Activated CD4-positive, alpha-beta T cell treated with anti-CD3 and anti-CD28 coated beads for 24 hours (primary cell): ENCODE measurements around the gene MYH11.

ENCODE experiments used
- DNase-seq, 2 donors: peaks; one replicate each; pipeline ENCODE4 v3.0.0-alpha.2; 2020; ENCODE audit warnings: low read depth in 2 of 2

The MYH11 gene

DNA sequence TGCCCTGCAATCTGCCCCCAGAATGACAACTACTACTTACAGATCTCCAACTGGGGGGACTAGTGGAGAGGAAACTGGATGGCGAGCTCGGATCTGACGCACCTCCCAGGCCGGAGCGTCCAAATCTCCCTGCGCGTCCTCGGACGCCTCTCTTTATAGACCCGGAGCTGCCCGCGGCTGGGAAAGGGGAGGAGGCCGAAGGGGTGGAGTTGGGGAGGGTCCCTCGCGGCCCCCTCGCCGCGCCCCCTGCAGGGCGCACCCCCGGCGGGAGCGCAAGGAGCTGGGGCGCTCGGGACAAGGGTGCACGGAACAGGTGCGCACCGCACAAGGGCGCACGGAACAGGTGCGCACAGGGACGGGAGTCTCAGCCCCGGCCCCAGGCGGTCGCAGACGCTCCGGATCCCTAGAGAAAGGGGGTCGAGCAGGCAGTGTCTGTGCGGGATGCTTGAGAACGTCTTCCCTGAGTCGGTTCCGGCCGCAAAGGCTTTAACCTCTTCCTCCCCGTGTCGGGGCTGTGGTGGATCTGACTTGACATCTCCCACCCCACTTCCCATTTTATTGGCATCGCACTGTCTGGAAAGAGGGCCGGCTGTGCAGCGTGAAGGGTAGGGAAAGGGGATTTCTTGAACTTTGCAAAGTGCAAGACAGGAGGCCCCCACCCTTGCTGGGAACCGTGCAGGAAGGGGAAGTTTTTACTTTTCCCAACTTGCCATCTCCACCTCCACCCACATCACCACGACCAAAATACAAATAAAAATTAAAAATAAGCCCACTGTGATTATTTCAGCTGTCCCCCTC is at the start of gene MYH11:
TSS of gene MYH11 (minus strand) at position 128 of the 798 bp plus-strand sequence. CDS start 18,776 bp downstream, outside the sequence.
- no peak for DNase-seq

DNA sequence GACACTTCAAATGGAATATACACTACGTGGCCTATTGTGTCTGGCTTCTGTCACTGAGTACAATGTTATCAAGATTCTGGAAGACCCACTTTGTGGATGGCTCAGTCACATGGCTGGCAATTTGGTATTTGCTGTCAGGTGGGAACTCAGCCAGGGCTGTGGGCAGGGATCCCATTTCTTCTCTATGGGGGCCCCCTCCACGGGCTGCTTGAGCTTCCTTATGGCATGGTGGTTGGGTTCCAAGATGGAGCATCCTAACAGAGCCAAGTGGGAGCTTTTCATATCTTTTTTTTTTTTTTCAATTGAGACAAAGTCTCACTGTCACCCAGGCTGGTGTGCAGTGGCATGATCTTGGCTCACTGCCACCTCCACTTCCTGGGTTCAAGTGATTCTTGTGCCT is 49.6 kb upstream of the MYH11 start:
- DNase-seq = no peak

DNA sequence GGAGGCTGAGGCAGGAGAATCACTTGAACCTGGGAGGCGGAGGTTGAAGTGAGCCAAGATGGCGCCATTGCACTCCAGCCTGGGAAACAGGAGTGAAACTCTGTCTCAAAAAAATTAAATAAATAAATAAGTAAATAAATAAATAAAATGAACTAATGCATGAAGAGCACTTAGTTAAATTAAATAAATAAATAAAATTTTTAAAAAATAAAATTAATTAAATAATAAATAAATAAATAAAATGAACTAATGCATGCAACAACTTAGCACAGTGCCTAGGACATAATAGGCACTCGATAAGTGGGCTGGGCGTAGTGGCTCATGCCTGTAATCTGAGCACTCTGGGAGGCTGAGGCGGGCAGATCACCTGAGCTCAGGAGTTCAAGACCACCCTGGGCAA is 47.1 kb upstream of the MYH11 start:
- DNase-seq = no peak

DNA sequence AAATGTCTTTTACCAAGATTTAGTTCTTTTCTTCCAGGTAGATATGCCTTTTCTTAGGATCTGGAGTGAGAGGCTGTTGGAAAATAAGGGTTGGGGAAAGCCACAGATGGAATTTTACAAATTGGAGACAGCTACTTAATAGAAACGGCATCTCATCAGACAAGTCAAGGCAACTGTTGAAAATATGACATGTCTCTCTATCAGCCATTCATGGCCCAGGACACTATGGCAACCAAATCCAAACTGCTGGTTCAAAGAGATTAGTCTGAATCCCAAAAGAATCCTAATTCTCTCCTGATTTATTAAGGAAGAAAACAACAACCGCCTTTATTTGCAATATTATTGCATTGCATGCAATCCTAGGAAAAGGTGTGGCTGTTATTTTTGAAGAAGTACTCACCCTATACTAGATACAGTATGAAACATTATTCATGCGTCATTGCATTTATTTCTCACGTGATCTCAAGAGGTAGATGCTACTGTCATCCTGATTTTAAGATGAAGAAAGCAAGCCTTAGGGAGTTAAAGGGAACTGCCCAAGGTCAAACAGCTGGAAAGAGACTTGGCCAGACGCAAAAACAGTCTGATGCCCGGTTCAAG is 44.2 kb upstream of the MYH11 start:
- no peak for DNase-seq

DNA sequence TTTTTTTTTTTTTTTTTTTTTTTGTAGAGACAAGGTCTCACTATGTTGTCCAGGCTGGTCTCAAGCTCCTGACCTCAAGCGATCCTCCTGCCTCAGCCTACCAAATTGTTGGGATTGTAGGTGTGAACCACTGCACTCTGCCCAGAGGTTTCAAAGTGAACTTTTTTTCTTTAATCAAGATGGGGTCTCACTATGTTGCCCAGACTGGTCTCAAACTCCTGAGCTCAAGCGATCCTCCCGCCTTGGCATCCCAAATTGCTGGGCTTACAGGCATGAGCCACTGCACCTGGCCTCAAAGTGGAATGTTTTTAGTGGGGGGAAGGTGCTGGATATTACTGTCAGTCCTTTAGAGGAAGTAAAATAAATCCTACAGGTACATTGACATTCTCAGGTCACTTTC is 43.5 kb upstream of the MYH11 start:
- DNase-seq = no peak

DNA sequence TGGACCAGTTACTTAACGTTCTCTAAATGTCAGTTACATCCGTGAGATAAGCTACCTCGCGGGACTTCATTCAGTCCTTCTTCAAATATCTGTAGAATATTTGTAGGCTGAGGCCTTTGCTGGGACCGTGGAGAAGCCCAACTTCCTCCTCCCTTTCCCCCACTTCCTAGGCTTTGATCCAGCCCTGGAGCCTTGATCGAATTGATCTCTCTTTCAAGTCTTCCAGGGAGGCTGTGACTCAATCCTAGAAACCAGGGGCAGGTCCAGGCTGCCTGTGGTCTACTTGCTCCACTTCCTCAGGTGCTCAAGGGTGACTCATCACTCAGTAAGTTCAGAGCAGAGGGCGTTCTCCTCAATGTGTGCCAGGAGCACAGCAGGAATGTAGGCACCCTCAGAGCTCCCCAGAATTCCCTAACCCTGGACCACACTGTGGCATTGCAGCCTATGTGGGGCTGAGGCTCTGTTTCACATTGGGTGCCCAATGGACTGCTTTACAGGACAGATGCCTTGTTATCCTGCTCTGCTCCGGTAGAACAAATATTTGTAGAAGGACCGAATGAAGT is 42.8 kb upstream of the MYH11 start:
- no peak for DNase-seq

DNA sequence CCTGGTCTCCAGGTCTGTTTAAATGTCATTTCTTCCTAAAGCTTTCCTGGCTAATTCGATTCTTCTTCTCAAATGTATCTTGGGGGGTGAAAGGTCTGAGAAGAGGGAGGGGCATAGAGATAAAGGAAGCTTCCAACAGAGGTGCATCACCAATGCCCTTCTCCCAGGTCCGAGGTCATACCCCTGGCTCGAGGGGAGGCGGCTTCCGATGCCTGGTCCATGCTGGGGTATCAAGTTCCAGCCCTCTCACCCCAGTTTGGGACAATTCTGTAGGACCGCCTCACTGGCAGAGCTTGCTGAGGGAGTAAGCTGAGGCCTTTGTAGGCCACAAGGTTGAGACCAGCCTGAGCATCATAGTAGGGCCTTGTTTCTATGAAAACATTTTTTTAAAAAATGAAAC is 41.8 kb upstream of the MYH11 start:
- DNase-seq = no peak

DNA sequence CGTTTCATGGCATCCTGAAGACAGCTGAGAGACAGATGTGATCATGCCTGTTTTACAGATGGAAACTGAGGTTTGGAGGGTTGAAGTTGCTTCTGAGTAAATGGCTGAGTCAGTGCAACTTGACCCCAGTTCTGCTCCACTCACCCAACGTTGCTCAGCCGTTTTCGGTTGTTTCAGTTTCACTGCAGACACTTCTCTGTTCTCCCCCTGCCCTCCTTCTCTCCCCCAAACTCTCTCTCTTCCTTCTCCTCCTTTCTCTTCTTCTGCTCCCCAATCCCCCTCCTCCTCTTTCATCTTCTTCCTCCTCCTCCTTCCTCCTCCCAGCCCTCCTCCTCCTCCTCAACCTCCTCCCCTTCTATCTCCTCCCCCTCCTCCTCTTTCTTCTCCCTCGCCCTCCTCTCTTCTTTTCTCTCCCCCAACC is 41.0 kb upstream of the MYH11 start:
- peak in 1 of 2 donors; percentile 14 for DNase-seq

DNA sequence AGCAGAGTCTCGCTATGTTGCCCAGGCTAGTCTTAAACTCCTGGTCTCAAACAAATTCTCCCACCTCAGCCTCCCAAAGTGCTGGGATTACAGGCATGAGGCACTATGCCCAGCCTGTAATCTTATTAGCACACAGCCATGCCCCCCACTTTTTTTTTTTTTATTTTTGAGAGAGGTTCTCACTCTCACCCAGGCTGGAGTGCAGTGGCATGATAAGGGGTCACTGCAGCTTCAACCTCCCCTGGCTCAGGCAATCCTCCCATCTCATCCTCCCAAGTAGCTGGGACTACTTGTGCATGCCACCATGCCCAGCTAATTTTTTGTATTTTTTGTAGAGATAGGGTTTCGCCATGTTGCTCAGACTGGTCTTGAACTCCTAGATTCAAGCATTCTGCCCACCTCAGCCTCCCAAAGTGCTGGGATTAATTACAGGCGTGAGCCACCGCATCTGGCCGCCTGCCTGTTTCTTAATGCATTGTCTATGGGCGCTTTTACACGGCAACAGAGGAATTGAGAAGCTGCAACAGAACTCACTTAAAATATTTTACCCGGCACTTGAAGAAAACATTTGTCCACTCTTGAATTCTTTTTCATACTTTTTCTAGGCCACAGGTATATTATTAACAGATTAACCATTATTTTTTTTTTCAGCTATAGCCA is 40.4 kb upstream of the MYH11 start:
- no peak for DNase-seq

DNA sequence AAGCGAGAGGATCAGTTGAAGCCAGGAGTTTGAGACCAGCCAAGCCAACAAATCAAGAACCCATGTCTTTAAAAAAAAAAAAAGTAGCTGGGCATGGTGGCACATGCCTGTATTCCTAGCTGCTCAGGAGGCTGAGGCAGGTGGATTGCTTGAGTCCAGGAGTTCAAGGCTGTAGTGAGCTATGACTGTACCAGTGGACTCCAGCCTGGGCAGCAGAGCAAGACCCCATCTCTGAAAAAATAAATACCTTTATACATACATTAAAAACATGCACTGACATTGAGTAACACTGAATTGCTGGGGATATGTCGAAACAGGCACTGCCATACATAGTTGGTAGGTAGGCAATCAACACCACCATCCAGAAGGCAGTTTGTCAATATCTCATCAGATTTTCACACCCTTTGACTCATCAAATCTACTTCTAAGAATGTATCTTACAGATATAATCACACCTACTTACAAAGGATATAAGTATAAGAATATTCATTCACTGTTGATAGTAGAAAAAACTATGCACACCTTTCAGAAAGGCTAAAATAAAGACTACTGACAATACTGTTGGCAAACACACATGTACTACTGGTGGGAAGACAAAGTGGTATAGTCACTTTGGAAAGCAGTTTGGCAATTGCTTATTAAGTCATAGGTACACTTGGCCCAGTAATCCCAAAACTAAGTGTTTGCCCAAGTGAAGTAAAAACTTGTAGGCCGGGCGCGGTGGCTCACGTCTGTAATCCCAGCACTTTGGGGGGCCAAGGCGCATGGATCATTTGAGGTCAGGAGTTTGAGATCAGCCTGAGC is 37.9 kb upstream of the MYH11 start:
- DNase-seq = no peak

DNA sequence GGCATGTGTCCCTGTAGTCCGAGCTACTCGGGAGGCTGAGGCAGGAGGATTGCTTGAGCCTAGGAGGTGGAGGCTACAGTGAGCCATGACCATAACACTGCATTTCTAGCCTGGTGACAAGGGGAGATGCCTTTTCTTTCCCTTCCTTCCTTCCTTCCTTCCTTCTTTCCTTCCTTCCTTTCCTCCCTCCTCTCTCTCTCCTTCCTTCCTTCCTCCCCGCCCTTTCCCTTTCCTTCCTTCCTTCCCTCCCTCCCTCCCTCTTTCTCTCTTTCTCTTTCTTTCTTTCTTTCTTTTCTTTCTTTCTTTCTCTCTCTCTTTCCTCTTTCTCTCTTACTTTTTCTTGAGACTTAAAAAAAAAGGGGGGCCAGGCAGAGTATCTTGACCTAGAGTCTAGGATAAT is 34.7 kb upstream of the MYH11 start:
- no peak for DNase-seq

DNA sequence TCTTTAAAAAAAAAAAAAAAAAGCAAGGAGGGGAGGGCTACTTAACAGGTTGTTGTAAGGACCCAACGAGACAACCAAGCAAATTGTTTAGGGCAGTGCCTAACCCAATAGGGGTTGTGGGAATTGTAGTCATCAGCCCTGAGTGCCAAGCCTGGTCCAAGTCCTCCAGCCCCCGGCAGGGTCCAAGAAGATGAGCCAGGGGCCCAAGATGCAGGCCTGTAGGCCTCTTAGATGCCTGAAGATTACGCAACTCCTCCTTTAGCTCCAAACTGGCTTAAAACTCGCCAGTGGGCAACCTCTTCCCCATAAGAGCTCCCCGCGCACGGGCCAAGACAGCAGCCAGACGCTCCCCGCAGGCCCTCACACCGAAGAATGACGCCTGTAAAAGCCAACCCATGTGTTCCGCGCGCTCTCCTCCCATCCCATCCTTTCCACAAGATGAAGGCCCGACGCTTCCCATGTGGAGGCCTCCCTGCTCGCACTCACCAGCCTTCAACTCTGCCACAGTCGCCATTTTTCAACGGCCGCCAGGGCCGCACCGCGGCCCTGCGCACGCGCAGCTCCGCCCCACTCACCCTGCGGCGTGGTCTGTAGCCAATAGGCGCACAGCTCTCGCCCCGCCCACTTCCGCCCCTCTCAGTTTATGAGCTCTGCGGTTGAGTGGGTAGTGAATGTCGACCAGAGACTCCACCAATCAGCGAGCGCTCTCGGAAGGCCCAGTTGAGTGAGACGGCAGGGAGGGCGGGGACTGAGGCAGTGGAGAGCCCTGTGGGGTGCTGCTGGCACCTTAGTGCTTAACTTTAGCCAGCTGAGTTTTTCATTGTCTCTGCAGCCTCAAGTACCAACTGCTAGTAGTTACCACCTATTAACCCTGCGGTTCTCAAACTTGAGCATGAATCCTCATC is 31.5 kb upstream of the MYH11 start, which contains the start of gene CEP20:
TSS of gene CEP20 (minus strand) at position 532 of the 905 bp plus-strand sequence. CDS start at position 514, 18 bp downstream.
- peak; percentile 100 for DNase-seq

DNA sequence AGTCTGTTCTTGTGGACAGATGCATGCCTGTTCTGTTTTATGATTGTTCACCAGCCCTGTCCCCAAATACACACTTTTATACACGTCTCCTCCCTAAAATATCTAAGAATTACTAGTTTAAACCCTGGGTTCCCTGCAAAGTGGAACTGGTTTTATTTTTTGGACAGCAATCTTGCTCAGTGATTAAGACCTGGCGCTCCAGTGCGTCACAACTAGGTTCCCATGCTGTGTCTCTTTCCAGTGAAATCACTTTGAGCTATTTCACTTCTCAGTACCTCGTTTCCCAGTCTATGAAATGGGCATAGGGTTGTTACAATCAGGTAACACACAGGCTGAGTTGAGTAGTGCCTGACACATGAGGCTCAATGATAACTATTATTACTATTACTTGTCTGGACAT is 30.5 kb upstream of the MYH11 start:
- no peak for DNase-seq

DNA sequence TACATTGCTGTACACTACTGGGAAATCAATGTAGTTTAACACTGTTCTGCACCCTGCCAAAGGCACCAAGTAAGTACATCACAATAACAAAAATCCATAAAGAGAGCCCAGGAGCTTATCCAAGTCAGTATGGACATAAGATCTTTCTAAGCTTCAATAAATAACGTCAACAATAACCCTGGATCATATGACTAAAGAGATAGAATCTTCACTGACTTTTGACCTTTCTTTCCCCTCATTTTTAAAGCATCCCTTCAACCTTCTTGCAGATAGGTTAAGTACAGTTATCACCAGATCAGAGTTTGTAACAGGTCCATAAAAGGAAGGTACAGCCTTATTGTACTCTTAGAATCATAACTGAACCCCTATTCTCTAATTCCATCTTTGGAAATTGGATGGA is 29.2 kb upstream of the MYH11 start:
- no peak for DNase-seq

DNA sequence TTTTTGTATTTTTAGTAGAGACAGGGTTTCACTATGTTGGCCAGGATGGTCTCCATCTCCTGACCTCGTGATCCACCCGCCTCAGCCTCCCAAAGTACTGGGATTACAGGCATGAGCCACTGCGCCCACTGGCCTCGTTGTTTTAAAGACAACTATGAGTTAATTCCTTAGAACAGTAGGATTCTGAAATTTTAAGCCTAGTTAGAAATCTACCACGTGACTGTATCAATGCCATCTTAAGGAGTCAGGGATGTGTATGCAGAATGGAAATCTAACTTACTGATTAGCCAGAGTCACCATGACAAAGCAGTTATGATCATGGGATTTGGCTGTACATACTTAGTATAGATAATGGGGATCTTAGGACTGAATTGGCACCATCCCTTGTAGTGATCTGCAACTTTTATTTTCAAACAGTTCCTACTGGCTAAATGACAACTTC is 28.8 kb upstream of the MYH11 start:
- no peak for DNase-seq

DNA sequence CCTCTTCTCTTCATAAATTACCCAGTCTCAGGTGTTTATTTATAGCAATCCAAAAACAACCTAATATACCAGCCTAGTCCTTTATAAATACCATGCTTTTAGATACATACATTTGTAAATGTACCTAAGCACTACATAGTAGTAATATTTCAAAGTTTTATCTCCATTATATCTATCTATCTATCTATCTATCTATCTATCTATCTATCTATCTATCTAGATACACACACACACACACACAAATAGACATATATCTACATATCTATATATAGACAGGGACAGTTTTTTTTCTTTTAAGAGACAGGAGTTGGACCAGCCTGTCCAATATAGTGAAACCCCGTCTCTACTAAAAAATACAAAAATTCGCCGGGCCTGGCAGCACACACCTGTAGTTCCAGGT is 25.7 kb upstream of the MYH11 start:
- DNase-seq = no peak

DNA sequence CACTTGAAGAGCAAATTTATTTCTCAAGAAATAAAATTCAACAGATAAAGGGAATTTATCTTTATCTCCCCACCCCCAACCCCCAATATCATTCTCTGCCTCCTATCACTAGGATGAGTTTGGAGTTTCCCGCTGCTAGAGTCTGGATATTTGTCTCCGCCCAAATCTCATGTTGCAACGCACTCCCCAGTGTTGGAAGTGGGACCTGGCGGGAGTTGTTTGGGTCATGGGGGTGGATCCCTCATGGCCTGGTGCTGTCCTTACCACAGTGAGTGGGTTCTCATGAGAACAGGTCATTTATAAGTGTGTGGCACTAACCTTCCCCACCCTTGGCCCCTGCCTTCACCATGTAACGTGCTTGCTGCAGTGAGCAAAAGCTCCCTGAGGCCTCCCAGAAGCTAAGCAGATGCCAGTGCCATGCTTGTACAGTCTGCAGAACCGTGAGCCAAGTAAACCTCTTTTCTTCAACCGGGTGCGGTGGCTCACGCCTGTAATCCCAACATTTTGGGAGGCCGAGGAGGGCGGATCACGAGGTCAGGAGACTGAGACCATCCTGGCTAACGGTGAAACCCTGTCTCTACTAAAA is 25.1 kb upstream of the MYH11 start:
- DNase-seq = no peak

DNA sequence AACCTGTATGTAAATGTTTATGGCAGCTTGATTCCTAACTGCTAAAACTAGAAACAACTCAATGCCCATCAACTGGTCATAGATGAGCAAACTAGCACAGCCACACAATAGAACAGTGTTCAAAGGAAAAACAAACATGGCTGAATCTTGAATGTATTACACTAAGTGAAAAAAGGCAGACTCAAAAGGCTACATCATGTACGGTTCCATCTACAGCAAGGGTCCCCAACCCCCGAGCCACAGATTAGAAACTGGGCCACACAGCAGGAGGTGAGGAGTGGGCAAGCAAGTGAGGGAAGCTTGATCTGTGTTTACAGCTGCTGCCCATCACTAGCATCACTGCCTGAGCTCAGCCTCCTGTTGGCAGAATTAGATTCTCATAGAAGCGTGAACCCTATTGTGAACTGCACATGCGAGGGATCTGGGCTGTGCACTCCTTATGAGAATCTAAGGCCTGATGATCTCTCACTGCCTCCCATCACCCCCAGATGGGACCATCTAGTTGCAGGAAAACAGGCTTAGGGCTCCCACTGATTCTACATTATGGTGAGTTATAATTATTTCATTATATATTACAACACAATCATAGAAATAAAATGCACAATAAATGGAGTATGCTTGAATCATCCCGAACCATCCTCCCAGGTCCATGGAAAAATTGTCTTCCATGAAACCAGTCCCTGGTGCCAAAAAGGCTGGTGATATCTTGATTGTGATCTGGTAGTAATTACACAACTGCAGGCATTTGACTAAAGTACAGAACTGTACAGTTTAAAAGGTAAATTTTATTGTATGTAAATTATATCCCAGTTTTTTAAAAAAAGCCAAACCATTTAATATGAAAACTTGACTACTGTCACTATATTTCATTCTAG is 23.8 kb upstream of the MYH11 start:
- no peak for DNase-seq

DNA sequence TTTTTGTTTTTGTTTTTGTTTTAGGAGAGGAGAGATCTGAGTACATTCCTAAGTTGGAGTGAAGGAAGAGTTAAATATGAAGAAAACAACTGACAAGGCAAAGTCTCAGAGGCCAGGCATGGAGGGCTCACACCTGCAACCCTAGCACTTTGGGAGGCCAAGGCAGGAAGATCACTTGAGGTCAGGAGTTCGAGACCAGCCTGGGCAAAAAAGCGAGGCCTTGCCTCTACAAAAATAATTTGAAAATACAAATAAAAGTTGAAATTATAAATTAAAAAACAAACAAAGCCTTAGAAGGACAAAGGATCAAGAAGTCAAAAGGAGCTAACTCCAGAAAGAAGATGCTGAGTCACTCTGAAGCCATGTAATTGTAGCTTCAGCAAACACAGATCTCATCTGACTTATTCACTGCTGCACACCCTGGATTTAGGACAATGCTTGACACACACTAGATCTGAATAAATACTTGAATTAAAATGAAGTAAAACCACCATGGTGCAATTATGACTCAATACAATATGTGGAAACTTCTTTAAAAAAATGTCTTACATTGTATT is 22.5 kb upstream of the MYH11 start:
- DNase-seq = no peak
